Activated naive CD8-positive, alpha-beta T cell treated with anti-CD3 and anti-CD28 coated beads, Interleukin-2, amount 10 ng/mL, durations not matched to agents 7 days and 5 days (primary cell): ENCODE results near the gene DLEU7. TPM values are rescaled to one million over a fixed set of nuclear protein-coding genes. Genes with fewer than 3 reads are reported as not detected.

ENCODE experiments used
- ATAC-seq: fragments of 150-1000 bp; cut with Tn5 transposase; one replicate; pipeline ENCODE4 v1.10.0; 2021; ENCODE audit warnings: low read depth, moderate library complexity
- POLR2A ChIA-PET: fragments of 350-600 bp; sonication (Branson Sonifier 250); formaldehyde crosslinking; loops from one replicate; lab custom pipeline; 2021; ENCODE audit warnings: antibody characterized with exemption; lab: Charles Lee
- DNase-seq: peaks from one replicate; pipeline ENCODE4 v3.0.0; 2021
- H3K27ac Mint-ChIP-seq: one replicate; pipeline ENCODE4 v1.8.0; 2022; ENCODE audit warnings: mild to moderate bottlenecking, mixed read lengths
- H3K27me3 Mint-ChIP-seq: one replicate; pipeline ENCODE4 v1.8.0; 2022; ENCODE audit warnings: mild to moderate bottlenecking, moderate library complexity, mixed read lengths
- H3K36me3 Mint-ChIP-seq: one replicate; pipeline ENCODE4 v1.8.0; 2021; ENCODE audit warnings: mild to moderate bottlenecking, mixed read lengths
- H3K4me1 Mint-ChIP-seq: one replicate; pipeline ENCODE4 v1.8.0; 2021; ENCODE audit warnings: mixed read lengths
- H3K4me3 Mint-ChIP-seq: one replicate; pipeline ENCODE4 v1.8.0; 2022; ENCODE audit warnings: mild to moderate bottlenecking, moderate library complexity, mixed read lengths
- H3K9me3 Mint-ChIP-seq: one replicate; pipeline ENCODE4 v1.8.0; 2021; ENCODE audit warnings: mixed read lengths
- total RNA-seq, 2 experiments: library from RNA; stranded (reverse); gene quantifications; one replicate each; pipeline ENCODE4 v1.2.3, GENCODE V29; 2021

Gene DLEU7
- total RNA-seq, 2 experiments from 2014 or later: not detected

DNA sequence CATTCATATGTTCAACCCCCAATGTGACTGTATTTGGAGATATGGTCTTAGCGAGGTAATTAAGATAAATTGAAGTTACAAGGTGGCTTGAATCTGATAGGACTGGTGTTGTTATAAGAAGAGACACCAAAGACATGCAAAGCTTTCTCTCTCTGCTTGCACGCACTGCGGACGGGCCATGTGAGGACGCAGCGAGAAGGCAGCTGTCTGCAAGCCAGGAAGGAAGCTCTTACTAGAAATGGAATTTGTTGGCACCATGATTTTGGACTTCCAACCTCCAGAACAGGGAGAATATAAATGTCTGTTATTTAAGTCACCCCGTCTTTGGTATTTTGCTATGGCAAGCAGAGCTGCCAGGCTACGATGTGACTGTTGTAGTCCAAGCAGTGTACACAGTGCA, 4.8 kb downstream of the DLEU7 start:
- Mint-ChIP-seq H3K4me3 (no peak overlapping the region), H3K27me3 (peaks cover 10% of the 10 kb centered on the region), H3K9me3 (peaks cover 5% of the 10 kb centered on the region), H3K36me3 (peaks cover 2% of the 10 kb centered on the region), H3K4me1 (no peaks in the 10 kb centered on the region), H3K27ac (no peak overlapping the region)
- DNase-seq (no peak), ATAC-seq (no peak)
- POLR2A ChIA-PET: no interaction called here

GRCh38 chr13:50838031-50838430, 5.5 kb downstream of the DLEU7 start:
- POLR2A ChIA-PET: no interaction called here
- Mint-ChIP-seq H3K27me3 (peaks cover 10% of the 10 kb centered on the region), H3K4me3 (no peak overlapping the region), H3K9me3 (peaks cover 11% of the 10 kb centered on the region), H3K36me3 (peaks cover 6% of the 10 kb centered on the region), H3K4me1 (no peaks in the 10 kb centered on the region), H3K27ac (no peak overlapping the region)
- ATAC-seq (no peak), DNase-seq (no peak)

GRCh38 chr13:50831512-50831911, 12.0 kb downstream of the DLEU7 start:
- peaks cover 9% of the 10 kb centered on the region for H3K36me3 Mint-ChIP-seq
- no peak overlapping the region for H3K27ac Mint-ChIP-seq
- POLR2A ChIA-PET: no interaction called here
- peak overlapping the region; percentile 14 for H3K4me3 Mint-ChIP-seq
- H3K4me1 Mint-ChIP-seq: peaks cover 13% of the 10 kb centered on the region
- H3K9me3 Mint-ChIP-seq: peaks cover 12% of the 10 kb centered on the region
- peaks cover 15% of the 10 kb centered on the region for H3K27me3 Mint-ChIP-seq
- ATAC-seq (peak; percentile 98), DNase-seq (no peak)

DNA sequence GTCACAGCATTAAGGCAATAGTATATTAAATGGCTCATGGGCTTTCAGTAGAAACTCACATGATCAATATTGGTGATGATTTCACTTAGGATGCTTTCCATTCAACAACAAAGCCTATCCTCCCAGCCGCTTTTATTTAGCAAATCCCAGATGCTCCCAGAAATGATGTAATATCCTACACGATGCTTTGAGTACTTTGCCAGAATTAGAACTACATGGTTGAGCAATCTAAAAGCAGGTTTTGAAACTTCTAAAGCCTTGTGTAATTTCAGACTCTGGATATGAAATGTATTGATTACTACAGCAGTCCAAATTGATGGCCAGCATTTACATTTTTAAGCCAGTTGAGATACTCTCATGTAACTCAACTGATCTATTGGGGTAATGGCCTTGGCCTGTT, 13.6 kb downstream of the DLEU7 start:
- Mint-ChIP-seq H3K4me3 (no peak overlapping the region), H3K9me3 (peaks cover 12% of the 10 kb centered on the region), H3K27me3 (peaks cover 9% of the 10 kb centered on the region), H3K4me1 (peaks cover 18% of the 10 kb centered on the region), H3K27ac (no peak overlapping the region), H3K36me3 (peaks cover 9% of the 10 kb centered on the region)
- DNase-seq: no peak
- POLR2A ChIA-PET: no interaction called here
- ATAC-seq: no peak

DNA sequence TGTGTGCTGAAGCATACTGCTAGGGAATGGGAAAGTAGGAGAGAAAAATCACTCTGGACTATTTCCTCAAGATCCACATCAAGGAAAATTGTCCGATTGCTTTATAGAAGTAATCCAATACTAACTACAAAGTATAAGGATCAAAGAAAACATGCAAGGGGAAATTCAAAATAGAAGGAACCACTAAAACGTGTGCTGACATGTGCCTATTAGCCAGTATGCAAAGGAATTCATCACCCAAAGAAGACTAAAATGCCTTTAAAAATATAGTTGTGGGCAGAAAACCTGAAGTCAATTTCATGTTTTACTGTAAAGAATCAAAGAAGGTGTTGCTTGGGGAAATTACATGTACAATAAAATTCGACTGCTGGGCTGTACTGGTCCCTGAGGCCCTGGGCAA, 14.3 kb downstream of the DLEU7 start:
- H3K27ac Mint-ChIP-seq: no peak overlapping the region

DNA sequence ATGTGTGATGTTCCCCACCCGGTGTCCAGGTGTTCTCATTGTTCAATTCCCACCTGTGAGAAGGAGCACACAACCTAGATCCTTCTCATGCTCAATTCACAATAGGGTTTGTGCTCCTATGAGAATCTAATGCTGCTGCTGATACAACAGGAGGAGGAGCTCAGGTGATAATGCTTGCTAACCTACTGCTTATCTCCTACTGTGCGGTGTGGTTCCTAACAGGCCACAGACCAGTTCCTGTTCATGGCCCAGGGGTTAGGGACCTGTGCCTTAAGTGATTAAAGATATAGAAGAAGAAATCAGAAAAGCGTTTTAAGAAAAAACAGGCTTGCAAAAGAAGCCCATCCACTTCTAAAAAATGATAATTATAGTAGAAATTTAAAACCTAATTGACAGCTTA, 17.5 kb downstream of the DLEU7 start:
- Mint-ChIP-seq H3K9me3 (no peaks in the 10 kb centered on the region), H3K4me1 (peaks cover 5% of the 10 kb centered on the region), H3K27me3 (peaks cover 11% of the 10 kb centered on the region), H3K27ac (no peak overlapping the region), H3K4me3 (no peak overlapping the region), H3K36me3 (peaks cover 2% of the 10 kb centered on the region)
- POLR2A ChIA-PET: no interaction called here
- DNase-seq (no peak), ATAC-seq (no peak)

More for the DNA sequence above, 14.3 kb downstream of the DLEU7 start:
- ATAC-seq (no peak), DNase-seq (no peak)
- POLR2A ChIA-PET: no interaction called here
- Mint-ChIP-seq H3K4me3 (no peak overlapping the region), H3K36me3 (peaks cover 11% of the 10 kb centered on the region), H3K4me1 (peaks cover 18% of the 10 kb centered on the region), H3K27me3 (peaks cover 11% of the 10 kb centered on the region), H3K9me3 (peaks cover 9% of the 10 kb centered on the region)

- no peak for ATAC-seq
- H3K27me3 Mint-ChIP-seq: peaks cover under 1% of the 10 kb centered on the region
- DNase-seq: no peak
- no peaks in the 10 kb centered on the region for H3K9me3 Mint-ChIP-seq
- H3K27ac Mint-ChIP-seq: no peak overlapping the region
- H3K4me1 Mint-ChIP-seq: peaks cover 15% of the 10 kb centered on the region
- POLR2A ChIA-PET: interaction anchor here (0.7 to 2.9 kb wide), 3 partner anchors 99 to 253 kb away, joined by 3 to 8 read pairs (median 4); no protein-coding TSS in a partner anchor
- H3K36me3 Mint-ChIP-seq: peaks cover 1% of the 10 kb centered on the region
- no peak overlapping the region for H3K4me3 Mint-ChIP-seq
Measured at GRCh38 chr13:50812242-50812641, 31.2 kb downstream of the DLEU7 start.

DNA sequence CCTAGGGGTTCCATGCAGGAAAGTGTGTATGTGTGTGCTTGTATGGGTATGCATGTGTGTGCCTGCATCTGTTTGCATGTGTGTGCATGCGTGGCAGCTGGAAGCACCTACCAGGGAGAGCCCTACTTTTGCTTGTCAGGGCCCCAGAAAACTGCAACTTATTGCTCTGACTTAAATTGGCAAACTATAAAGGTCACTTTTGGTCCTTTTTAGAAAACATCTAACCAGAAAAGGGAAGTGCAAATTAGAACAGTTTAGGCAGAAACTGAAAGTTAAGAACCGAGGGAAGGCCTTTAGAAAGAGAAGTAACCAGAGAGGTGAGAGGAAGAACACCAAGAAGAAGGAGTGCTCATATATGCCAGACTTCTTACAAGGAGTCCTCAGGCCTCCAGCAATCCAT, 32.5 kb downstream of the DLEU7 start:
- DNase-seq: no peak
- Mint-ChIP-seq H3K27me3 (no peaks in the 10 kb centered on the region), H3K4me1 (peaks cover 16% of the 10 kb centered on the region), H3K4me3 (peak overlapping the region; percentile 41), H3K36me3 (peaks cover 2% of the 10 kb centered on the region), H3K27ac (peak overlapping the region; percentile 48), H3K9me3 (peaks cover under 1% of the 10 kb centered on the region)
- POLR2A ChIA-PET: interaction anchor here (1.2 to 2.9 kb wide), 2 partner anchors 99 to 101 kb away, joined by 3 to 8 read pairs; partner anchors contain the start of gene RNASEH2B
- no peak for ATAC-seq

DNA sequence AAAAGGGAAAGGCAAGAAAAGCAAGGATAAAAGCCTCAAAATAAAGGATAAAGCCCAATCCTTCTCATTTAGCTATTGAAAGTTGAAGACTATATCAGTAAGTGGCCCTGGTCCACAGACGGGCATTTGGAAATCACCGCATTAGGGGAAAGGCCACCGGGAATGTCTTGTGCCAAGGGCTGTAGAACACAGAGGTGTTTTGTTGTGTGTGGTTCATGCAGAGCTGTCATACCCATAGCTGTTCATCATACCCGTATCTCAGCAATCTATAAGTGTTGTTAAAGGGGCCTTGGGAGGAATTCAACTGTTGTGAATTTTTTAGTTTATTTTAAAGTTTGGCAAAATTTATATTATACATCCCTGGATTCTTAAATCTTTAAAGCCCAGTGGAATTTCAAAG, 33.0 kb downstream of the DLEU7 start:
- POLR2A ChIA-PET: interaction anchor here (0.6 to 2.9 kb wide), 4 partner anchors 81 to 728 kb away, joined by 3 to 8 read pairs (median 3); partner anchors contain the start of gene RNASEH2B
- peaks cover 3% of the 10 kb centered on the region for H3K9me3 Mint-ChIP-seq
- no peaks in the 10 kb centered on the region for H3K27me3 Mint-ChIP-seq
- no peak for ATAC-seq
- peaks cover 17% of the 10 kb centered on the region for H3K4me1 Mint-ChIP-seq
- no peak overlapping the region for H3K27ac Mint-ChIP-seq
- DNase-seq: no peak
- peaks cover 5% of the 10 kb centered on the region for H3K36me3 Mint-ChIP-seq
- no peak overlapping the region for H3K4me3 Mint-ChIP-seq

DNA sequence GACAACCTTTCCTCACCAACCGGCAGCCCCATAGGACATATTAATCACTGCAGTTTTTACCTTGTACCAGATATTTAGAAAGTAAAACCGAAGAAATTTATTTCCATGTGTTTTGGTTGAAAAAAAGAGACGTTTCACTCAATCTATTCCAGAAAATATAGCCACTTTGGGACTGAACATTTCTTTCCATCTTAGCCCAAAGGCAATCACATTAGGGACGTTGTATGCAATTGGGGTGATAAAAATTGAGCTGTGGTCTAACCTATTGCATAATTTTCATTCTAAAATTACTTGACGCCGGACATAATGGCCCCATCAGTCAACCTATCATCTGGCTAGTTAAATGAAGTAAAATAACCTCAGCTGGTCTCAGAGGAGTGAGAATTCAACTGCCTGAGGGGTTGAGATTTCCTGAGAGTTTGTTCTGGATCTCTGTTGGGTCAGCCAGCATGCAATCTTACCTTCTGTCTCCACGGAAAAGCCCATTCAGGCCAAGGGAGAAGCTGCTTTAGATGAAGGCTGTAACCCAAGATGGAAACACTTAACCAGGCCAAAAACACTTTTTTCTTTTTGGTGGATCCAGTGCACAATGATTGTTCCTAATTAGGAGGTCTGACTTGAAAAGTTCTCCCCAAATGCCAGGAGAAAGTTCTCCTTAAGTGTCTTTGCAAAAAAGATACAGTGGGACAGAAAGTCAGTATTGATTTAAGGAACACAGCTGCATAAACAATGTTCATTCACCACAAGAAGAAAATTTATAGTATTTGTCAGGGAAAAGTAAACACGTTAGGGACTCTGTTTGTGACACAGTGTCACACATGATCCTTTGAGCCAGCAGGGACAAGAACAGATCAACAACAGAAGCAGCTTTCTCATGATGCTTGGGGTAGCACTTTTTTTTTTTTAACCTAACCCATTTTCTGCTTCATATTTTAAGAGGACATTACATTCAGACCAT, 34.1 kb downstream of the DLEU7 start:
- Mint-ChIP-seq H3K27me3 (no peaks in the 10 kb centered on the region), H3K9me3 (peaks cover 5% of the 10 kb centered on the region), H3K36me3 (peaks cover 7% of the 10 kb centered on the region), H3K27ac (no peak overlapping the region), H3K4me3 (no peak overlapping the region), H3K4me1 (peaks cover 17% of the 10 kb centered on the region)
- DNase-seq: no peak
- POLR2A ChIA-PET: interaction anchor here (1.0 to 2.9 kb wide), 3 partner anchors 82 to 683 kb away, joined by 3 to 8 read pairs (median 3); no protein-coding TSS in a partner anchor
- no peak for ATAC-seq

DNA sequence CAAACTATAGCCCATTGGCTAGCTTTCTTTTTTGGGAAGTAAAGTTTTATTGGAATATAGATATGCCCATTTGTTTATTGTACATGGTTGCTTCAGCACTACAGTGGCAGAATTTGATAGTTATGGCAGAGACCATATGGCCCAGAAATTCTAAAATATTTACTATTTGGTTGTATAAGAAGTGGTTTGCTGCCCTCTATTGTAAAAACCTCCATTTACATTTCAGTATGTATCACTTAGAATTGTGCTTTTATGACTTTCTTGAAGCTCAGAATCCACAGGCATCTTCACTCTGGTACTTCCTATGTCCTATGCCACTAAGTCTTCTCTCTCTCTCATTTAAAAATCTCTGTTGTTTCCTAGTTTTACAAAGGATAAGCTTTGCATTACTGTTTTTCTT, 37.7 kb downstream of the DLEU7 start:
- peaks cover 2% of the 10 kb centered on the region for H3K27me3 Mint-ChIP-seq
- no peak for ATAC-seq
- no peak overlapping the region for H3K27ac Mint-ChIP-seq
- H3K4me1 Mint-ChIP-seq: peaks cover 14% of the 10 kb centered on the region
- H3K9me3 Mint-ChIP-seq: peaks cover 5% of the 10 kb centered on the region
- POLR2A ChIA-PET: interaction anchor here (0.5 to 3.1 kb wide), 2 partner anchors 106 to 798 kb away, joined by 3 to 13 read pairs; no protein-coding TSS in a partner anchor
- H3K36me3 Mint-ChIP-seq: peaks cover 6% of the 10 kb centered on the region
- no peak overlapping the region for H3K4me3 Mint-ChIP-seq
- no peak for DNase-seq

GRCh38 chr13:50801087-50801931, 42.2 kb downstream of the DLEU7 start:
- Mint-ChIP-seq H3K36me3 (peaks cover 6% of the 10 kb centered on the region), H3K27me3 (peaks cover 2% of the 10 kb centered on the region), H3K4me3 (peak overlapping the region; percentile 35), H3K9me3 (peaks cover 5% of the 10 kb centered on the region), H3K4me1 (peaks cover 23% of the 10 kb centered on the region), H3K27ac (no peak overlapping the region)
- POLR2A ChIA-PET: interaction anchor here (1.3 to 2.1 kb wide), 3 partner anchors 110 to 677 kb away, joined by 3 to 6 read pairs (median 5); no protein-coding TSS in a partner anchor
- ATAC-seq: peak; percentile 98
- DNase-seq: peak; percentile 43
